Neural progenitor cell (in vitro differentiated cells): ENCODE data around the gene TNFRSF8.

Experiments
- CTCF ChIP-seq: fragments of 200-600 bp; sonication (generic); IDR thresholded peaks from 2 replicates; pipeline ENCODE4 v1.5.1; 2017; ENCODE audit warnings: antibody characterized with exemption, mild to moderate bottlenecking
- EZH2phosphoT487 ChIP-seq: fragments of 200-600 bp; sonication (generic); IDR thresholded peaks from 2 replicates; pipeline ENCODE4 v1.6.1; 2017; ENCODE audit warnings: antibody characterized with exemption

- TF ChIP-seq CTCF (no peak), EZH2phosphoT487 (no peak)
These were observed 122.2 kb downstream of the TNFRSF8 start for GRCh38 chr1:12185036-12185917.
